Kasumi-1 (cell line): ENCODE results near the gene ALS2CL.
"Not testable (repeated sequence)": the region's sequence is repeated elsewhere in the genome, so short reads cannot be mapped to it uniquely, and the experiment has no call there.

Source experiments
- DNase-seq, 2 experiments: peaks; one replicate each; lab custom pipeline; 2025; lab: John Stamatoyannopoulos, UW

Gene ALS2CL

GRCh38 chr3:46693038-46693891, at the start of gene ALS2CL:
Gene ALS2CL (minus strand): TSS chr3:46693679. CDS start chr3:46689440, 4,239 bp downstream.
- DNase-seq, result peak; percentile 21 to 47

- DNase-seq, result no peak
Measured at GRCh38 chr3:46742992-46743585, 49.6 kb upstream of the ALS2CL start.

- not testable (repeated sequence) for DNase-seq
Measured at GRCh38 chr3:46739565-46739964, 46.1 kb upstream of the ALS2CL start.

DNA sequence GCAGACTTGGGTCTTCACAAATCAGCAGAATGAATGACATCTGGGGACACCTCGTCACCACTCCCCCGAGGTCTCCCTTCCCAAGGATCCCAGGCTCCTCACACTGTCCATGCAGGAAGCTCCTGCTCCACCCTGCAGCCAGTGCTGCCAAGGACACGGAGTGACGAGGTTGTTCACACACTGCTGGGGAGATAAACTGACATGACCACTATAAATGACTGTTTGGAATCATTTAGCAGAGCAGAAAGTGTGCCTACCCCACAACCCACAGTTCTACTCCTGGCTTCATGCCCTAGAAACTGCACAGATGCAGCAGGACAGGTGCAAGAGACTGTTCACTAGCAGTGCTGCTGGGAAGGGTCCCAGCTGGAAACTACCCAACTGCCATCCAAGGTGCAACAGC, 43.9 kb upstream of the ALS2CL start:
- no peak for DNase-seq

DNA sequence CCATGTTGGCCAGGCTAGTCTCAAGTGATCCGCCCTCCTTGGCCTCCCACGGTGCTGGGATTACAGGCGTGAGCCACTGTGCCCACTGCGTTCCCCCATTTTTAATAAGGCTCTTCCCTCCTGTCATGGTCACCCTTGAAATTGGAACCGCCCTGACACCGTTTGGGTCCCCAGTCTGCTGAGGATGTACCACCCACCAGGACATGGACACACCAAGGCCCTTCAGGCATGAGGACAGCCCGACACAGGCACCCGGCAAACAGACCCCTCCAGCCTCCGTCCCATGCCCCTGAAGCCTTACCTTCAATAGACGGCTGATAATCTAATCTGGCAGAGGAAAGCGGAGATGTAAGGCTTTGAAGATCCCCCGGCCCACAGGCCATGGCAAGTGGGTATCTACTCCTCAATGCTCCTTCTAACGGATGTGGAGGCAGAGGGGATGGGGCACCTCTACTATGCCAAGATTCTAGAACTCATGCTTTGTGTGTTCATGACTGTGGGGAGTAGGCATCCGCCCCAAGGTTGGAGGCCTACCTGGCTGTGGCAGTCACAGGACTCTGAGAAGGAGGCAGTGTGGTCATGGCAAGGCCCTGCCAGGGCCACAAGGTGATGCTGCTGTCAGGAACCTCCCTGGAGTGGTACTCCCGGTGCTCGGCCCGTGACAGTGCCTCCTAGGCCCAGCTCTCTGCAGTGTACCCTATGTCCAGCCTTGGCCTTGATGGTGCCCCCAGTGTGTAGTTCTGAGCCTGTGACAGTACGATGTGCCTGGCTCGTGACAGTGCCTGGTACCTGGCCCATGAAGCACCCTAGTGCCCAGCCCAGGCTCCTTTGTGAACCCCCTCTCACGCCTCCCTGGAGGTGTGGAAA, 42.8 kb upstream of the ALS2CL start:
- no peak for DNase-seq

DNA sequence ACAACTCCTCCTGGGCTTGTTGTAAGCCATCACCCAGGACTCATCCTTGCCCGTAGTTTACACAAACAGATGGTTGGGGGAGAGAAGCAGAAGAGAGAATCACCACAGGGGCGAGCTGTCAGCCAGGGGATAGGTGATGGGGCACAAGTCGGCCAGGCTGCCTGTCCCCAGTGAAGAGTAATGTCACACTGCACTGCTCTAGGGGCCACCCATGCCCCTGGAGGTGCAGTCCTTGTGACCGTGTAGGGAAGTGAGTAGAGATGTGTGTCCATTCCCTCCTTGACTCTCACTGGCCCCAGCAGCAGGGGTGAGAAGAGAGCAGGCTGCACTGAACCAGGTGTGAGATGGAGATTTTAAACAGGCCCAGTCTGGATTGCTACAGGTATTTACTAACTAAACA, 41.3 kb upstream of the ALS2CL start:
- DNase-seq, result no peak

DNA sequence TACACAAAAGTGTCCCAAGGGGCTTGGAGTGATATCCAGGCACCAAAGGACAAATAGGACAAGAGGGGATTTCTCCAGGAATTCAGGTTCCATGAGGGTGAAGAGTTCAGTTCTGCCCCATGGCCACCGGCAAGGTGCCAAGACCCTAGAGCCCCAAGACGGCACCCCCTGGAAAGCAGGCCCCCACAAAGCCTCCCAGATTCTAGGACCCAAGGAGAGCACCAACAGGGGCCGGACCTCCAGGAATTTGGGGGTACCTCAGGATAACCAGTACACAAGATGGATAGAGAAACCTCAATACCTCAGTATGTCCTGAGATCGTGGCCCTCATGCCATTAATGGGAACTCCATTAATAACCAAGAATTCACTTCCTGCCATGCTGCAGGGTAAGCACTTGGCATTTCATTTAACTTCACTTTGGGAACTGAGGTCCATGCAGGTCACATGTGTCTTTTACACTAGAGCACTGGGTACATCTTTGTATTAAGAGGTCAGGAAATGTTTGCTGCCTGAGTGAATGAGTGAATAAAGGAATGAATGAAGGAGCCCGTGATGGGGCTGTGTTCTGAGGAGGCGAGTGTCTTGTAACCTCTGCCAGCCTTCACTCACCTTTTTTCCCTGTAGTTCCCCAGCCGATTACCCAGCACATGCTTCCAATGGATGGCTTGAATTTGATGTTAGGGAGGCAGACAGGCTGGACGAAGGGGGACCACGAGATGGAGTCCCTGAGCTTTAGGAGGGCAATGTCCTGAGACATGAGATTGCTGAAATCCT, 39.7 kb upstream of the ALS2CL start:
- no peak for DNase-seq

- no peak for DNase-seq
Measured at GRCh38 chr3:46731795-46732194, 38.3 kb upstream of the ALS2CL start.

DNA sequence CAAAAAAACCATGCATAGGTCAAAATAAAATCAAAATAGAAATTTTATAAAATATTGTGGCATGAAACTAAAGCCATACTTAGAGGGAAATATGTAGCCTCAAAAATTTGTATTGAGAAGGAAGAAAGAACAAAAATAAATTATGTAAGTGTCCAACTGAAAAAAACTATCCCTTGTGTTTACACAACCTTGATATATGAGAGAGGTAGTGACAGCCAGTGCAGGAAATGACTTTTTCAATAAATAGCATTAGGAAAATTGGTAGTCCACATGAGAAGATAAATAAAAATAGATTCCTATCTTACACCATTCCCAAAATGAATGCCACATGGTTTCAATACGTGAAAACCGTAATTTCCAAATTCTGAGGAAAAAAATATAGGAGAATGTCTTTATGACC, 37.3 kb upstream of the ALS2CL start:
- no peak for DNase-seq

GRCh38 chr3:46729038-46729437, 35.6 kb upstream of the ALS2CL start:
- no peak for DNase-seq

DNA sequence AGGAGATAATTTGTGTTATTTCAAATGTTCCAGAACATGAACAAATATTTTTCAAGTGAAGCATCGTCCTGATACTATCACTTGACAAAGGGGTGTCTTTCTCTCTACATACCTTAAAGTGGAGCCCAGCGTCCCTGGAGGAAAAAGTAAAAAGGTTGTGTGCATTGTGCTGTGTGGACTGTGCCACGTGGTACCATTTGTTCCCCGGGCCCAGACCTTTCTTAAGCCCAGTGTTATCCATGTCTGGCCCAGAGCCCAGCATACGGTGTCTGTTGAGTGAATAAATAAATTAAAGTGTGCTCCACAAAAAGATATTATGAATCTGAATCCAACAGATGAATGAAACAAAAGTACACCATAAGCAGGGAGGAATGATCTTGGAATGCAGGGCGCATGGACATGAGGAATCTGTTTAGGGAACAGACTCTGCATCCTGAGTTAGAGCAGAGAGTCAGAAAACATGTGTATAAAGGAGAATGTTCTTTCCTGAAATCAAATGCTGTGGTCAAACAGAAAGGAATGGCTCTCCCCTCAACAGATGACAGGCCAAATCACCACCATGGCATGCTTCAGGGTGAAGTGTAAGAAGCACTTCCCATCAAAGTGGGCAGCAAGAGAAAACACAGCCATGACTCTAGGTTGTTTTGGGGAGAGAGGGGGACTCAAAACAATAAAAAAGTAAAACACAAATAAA, 32.3 kb upstream of the ALS2CL start:
- no peak for DNase-seq

GRCh38 chr3:46724424-46724823, 30.9 kb upstream of the ALS2CL start:
- no peak for DNase-seq

DNA sequence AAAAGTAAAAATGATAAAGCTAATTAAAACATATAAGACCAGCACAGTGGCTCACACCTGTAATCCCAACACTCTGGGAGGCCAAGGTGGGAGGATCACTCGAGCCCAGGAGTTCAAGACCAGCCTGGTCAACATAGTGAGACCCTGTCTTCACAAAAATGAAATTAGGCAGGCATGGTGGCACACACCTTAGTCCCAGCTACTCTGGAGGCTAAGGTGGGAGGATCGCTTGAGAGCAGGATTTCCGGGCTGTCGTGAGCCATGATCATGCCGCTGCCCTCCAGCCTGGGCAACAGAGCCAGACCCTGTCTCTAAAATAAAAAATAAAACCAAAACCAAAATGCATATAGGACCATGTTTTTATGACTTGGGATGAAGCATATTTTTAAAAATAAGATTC, 29.0 kb upstream of the ALS2CL start:
- no peak for DNase-seq

- DNase-seq, result no peak
Measured at GRCh38 chr3:46721009-46721408, 27.5 kb upstream of the ALS2CL start.

DNA sequence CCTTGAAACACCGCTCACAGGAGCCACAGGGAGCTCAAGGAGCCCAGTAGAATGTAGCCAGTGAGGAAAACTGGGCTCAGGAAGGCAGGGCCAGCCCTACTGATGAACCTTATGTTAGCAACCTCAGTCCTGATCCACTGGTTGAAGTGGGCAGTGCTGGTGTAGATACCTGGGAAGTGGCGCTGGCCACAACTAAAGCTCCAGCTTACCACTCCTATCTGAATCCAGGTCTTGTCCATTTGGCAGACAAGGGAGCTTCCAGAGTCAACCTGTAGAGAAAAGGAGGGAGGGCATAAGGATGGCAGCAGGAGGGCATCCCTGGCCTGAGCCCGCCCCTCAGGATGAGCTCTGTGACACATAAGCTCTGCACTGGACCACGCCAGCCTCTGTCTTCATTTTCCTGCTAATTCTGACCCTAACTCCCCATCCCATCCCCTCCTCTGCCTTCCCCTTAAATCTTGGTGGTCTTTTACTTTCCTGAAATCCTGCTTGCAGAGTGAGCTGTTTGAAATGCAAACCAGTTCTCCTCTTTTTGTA, 26.3 kb upstream of the ALS2CL start:
- DNase-seq, result no peak

GRCh38 chr3:46719044-46719565, 25.6 kb upstream of the ALS2CL start:
- no peak for DNase-seq

GRCh38 chr3:46717447-46718231, 24.2 kb upstream of the ALS2CL start, which contains the start of gene PRSS50:
Gene PRSS50 (minus strand): TSS chr3:46717869. CDS start chr3:46717824, 45 bp downstream.
- no peak for DNase-seq

- no peak for DNase-seq
Measured at GRCh38 chr3:46716461-46717441, 23.3 kb upstream of the ALS2CL start.
